ENCODE results near the gene SRC.

The SRC gene

GRCh38 chr20:37345339-37346235 is at the start of gene SRC:
Gene SRC (plus strand): TSS chr20:37346140. CDS start chr20:37384154, 38,014 bp downstream.
- peak; percentile 70 for DNase-seq (ENCODE audit: low spot score)

- no peak for DNase-seq (ENCODE audit: low spot score)
Observed at GRCh38 chr20:37296371-37296770, 49.6 kb upstream of the SRC start.

GRCh38 chr20:37297066-37297736 is 48.7 kb upstream of the SRC start:
- DNase-seq (ENCODE audit: low spot score): no peak

GRCh38 chr20:37298190-37298939 is 47.6 kb upstream of the SRC start:
- DNase-seq (ENCODE audit: low spot score): no peak

- no peak for DNase-seq (ENCODE audit: low spot score)
Observed at GRCh38 chr20:37299718-37300528, 46.0 kb upstream of the SRC start.

- no peak for DNase-seq (ENCODE audit: low spot score)
Observed at GRCh38 chr20:37301120-37301519, 44.8 kb upstream of the SRC start.

- DNase-seq (ENCODE audit: low spot score): no peak
Observed at GRCh38 chr20:37301558-37301957, 44.4 kb upstream of the SRC start.

GRCh38 chr20:37302981-37303380 is 43.0 kb upstream of the SRC start:
- no peak for DNase-seq (ENCODE audit: low spot score)

GRCh38 chr20:37303637-37304036 is 42.3 kb upstream of the SRC start:
- no peak for DNase-seq (ENCODE audit: low spot score)

GRCh38 chr20:37305079-37305478 is 40.9 kb upstream of the SRC start:
- no peak for DNase-seq (ENCODE audit: low spot score)

GRCh38 chr20:37305839-37306238 is 40.1 kb upstream of the SRC start:
- no peak for DNase-seq (ENCODE audit: low spot score)

- no peak for DNase-seq (ENCODE audit: low spot score)
Observed at GRCh38 chr20:37308086-37309050, 37.6 kb upstream of the SRC start.

- no peak for DNase-seq (ENCODE audit: low spot score)
Observed at GRCh38 chr20:37309290-37309689, 36.6 kb upstream of the SRC start.

GRCh38 chr20:37309936-37310590 is 35.9 kb upstream of the SRC start:
- no peak for DNase-seq (ENCODE audit: low spot score)

- no peak for DNase-seq (ENCODE audit: low spot score)
Observed at GRCh38 chr20:37310951-37311350, 35.0 kb upstream of the SRC start.

GRCh38 chr20:37311710-37312355 is 34.1 kb upstream of the SRC start:
- DNase-seq (ENCODE audit: low spot score): no peak

- DNase-seq (ENCODE audit: low spot score): no peak
Observed at GRCh38 chr20:37313546-37314091, 32.3 kb upstream of the SRC start.

- no peak for DNase-seq (ENCODE audit: low spot score)
Observed at GRCh38 chr20:37314099-37314498, 31.8 kb upstream of the SRC start.

GRCh38 chr20:37314617-37315016 is 31.3 kb upstream of the SRC start:
- DNase-seq (ENCODE audit: low spot score): no peak
